Stimulated activated CD8-positive, alpha-beta memory T cell treated with anti-CD3 and anti-CD28 coated beads, Interleukin-12 subunit alpha, Interleukin-12 subunit beta, amount 100 ng/mL, for 4 hours (primary cell): ENCODE results near the gene GALNT8.
"Not testable (repeated sequence)": the region's sequence is repeated elsewhere in the genome, so short reads cannot be mapped to it uniquely, and the experiment has no call there.

Source experiments
- DNase-seq: peaks from one replicate; pipeline ENCODE4 v3.0.0-alpha.2; 2020; ENCODE audit warnings: low read depth

The GALNT8 gene

DNA sequence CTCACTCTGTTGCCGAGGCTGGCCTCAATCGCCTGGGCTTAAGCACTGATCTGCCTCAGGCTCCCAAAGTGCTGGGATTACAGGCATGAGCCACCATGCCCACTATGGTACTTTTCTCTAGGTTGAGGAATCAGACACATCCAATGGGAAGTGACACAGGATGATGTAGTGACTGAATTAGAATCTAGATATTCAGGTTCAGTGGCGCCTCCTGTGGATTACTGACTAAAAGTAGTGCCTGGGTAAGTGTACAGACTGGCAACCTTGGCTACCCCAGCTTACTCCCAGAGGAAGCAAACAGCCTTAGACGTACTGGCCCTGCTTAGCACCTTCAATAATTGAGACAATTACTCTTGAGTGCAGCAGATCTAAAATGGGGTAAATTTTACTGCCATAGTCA, 22.8 kb downstream of the GALNT8 start:
- DNase-seq = no peak

DNA sequence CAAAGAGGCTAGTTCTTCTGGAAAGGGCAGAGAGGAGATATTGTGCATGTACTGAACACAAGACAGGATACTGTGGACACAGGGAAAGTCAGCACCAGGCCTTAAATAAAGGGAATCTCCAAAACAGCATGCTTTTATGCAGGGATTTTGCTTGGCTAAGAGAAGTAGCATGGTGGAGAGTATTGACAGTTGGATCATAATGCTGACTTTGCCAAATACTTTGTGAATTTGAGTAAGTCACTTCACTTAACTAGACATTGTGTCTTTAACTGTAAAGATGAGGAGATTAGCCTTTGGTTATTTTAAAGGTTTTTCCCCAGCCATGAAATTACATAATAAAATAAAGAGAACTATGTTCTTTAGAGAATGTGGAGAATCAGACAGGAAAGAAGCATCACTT, 24.5 kb downstream of the GALNT8 start:
- no peak for DNase-seq

DNA sequence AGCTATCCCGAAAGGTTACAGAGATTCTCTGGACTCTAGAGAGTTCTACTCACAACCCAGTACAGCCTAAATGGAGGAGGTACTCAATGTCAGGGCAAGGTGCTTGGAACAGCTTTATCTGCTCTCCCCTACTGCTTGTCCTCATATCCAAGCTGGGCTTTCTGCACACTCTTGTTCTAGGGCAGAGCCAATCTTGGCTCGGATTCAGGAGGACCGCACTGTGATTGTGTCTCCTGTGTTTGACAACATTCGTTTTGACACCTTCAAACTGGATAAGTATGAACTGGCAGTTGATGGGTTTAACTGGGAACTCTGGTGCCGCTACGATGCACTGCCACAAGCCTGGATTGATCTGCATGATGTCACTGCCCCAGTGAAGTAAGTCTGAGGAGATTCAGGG, 25.0 kb downstream of the GALNT8 start:
- DNase-seq = no peak

DNA sequence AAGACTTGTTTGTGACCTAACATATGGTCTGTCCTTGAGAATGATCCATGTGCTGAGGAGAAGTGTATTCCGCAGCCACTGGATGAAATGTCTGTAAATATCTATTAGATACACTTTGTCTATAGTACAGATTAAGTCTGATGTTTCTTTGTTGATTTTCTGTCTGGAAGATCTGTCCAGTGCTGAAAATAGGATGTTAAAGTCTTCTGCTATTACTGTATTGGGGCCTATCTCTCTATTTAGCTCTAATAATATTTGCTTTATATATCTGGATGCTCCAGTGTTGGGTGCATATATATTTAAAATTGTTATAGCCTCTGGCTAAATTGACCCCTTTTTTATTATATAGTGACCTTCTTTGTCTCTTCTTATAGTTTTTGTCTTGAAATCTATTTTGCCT, 31.5 kb downstream of the GALNT8 start:
- not testable (repeated sequence) for DNase-seq

DNA sequence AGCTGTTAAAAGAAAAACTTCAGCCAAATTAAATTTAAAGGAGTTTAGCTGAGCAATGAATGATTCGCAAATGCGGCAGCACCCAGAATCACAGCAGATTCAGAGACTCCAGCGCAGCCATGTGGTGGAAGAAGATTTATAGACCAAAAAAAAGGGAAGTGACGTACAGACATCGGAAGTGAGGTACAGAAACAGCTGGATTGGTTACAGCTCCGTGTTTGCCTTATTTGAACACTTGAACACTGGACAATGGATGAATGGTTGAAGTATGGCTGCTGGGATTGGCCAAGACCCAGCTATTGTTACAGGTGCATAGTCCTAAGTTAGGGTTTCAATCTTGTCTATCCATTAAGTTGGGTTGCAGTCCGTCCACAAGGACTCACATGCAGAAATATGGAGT, 42.6 kb downstream of the GALNT8 start:
- DNase-seq = no peak

DNA sequence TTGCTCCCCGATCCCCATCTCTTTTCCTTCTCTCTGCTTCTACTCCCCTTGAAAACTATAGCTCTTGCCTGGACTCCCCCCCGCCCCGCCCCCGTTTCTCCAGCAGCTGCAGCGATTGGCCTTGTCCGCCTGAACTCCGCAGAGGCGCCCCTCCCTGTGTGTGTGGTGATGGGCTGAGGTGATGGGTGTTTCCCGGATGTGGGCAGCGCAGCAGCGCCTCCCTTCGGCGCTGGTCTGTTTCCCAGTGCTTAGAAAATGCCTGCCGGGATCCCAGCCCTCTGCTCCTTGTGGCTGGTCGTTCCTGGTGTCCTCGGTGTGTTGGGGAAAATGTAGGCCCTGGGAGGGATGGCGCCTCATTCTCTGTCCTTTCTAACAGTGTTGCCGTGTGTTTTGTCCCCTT, 43.3 kb downstream of the GALNT8 start:
- DNase-seq = no peak

DNA sequence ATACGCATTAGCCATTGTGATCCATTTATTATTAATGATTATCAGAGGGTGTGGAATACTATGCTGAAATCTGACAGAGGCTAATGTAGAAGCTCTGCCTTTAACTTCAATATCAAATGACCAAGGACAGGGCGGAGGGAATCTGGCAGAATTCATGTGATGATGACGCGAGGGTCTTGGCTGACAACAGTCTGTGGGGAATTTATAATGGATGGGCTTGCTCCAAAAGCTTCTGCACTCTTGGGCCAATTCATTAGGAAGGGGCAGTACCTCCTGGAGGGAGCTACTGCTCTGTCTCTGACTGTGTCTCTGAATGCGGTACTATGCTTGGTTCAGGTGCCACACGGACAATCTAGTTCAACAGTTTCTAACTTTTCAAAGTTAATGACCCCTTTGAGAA, 46.2 kb downstream of the GALNT8 start:
- DNase-seq = no peak

DNA sequence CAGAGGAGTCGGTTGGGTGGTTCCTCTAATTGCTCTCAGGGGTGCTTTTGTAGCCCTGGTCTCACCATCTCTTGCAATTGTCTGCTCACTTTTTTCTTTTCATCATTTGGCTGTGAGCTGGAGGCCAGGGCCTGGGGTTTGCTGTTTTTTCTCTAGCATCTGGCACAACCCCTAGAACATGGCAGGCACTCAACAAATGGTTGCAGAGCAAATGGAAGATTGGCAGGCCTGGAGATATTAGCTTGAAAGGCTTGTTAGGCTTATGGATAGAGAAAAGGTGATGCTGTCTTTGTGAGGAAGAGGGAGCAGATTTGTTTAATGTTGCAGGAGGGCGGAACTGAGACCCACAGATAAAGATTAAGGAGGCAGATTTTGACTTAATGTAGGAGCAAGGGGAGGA, 47.0 kb downstream of the GALNT8 start:
- no peak for DNase-seq

DNA sequence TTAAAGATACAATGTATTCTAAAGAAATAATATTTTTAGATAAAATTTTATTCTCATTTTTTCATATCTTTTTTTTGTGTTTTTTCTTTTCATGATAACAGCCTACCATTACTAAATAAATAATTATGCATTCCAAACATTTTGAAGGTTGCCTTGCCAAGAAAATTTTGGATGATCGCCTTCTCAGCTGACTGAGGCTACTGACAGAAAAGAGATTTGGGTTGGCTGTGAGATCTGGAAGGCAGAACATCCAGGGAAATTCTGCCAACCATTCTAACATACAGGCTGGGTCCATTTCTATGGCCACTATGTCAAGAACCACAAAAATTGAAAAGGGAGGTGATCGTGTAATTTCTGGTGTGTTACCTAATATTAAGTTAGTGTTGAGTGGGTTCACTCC, 48.1 kb downstream of the GALNT8 start:
- no peak for DNase-seq

DNA sequence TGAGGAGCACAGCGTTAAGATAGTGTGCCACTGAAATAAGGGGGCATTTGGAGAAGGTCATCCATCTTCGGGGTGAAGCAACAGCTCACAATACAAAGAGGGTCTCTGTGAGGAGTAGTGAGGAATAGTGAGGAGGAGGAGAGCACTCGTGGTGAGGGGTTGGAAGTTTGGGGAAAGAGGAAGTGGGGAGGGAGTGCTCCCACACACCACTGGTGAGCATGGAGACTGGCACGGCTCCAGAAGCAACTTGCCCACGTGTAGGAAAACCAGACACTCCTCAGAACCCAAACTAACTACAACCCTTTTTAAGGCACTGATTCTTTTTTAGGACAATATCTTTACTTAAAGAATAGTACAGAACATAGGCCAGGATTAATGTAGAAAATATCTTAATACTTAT, 48.9 kb downstream of the GALNT8 start:
- DNase-seq = no peak

DNA sequence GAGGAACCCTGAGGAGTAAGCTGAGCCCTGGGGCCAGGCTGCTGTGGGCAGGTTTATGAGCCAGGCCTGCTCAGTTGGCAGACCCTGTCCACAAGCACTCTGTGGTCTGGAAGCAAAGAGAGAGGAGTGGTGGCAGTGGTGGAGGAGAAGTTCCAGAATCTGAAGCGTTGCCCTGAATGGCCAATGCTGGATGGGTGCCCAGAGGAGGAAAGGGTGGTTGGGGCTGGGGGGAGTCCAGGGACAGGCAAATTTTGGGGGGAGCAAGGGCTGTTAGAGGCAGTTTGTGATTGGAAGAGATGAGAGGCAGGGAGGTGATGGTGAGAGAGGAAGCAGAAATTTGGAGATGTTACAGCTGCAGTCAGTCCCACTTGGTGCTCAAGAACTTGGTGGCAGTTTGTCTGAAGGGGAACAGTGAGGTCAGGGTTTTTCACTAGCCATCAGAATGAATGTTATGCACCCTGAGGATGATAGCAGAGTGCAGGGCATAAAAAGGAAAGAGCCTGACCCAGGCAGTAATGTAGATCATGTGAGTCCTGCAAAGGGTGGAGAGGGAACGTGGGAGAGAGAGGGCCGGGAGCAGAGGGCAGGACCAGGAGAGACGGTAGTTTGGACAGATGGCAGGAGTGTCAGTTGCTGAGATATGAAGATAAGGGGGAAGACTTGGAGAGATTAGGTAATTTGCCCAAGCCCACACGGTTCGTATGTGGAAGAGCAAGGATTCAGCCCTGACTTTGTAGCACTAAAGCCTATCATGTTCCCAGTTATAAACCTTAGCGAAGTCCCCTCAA, 51.2 kb downstream of the GALNT8 start:
- DNase-seq = no peak

DNA sequence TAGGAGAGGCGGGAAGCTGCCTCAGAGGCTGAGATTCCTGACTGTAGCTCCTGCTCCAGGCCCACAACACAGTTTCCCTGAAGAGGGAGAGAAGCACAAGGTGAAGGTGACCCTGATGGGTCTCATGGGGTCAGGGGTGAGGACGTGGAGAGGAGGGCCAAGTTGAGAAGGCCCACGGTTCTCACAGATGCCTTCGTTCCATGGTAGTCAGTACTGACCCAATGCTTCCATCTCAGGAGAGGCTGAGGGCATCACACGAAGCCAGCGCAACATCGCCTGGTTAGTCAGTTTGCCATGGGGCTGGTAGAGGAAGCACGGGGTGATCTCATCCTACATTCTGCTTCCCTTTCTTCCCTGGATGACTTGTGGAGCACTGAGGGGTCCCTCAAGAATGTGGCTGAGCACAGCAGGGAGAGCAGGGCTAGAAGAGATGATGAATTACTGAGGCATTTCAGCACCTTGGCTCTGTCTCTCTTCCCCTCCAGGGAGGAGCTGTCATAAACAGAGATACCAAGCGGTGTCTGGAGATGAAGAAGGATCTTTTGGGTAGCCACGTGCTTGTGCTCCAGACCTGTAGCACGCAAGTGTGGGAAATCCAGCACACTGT, 51.9 kb downstream of the GALNT8 start:
- no peak for DNase-seq

DNA sequence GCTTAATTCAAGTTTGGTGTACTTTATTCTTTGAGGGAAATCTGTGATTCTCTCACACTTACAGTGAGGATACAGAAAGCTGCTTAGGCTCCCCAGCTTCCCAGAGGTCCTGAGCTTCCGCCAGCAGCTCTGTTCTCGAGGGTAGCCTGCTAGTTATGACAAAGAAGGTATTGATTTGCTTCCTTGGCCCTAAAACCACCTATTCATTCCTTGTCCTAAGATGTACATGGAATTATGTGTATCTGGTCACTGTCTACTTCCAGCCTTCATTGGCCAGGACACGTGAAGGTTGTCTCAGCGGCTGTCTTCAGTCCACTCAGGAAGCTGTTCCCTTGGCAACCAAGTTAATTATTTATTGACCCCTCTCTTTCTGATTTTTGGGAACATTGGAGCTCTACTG, 55.7 kb downstream of the GALNT8 start:
- no peak for DNase-seq

DNA sequence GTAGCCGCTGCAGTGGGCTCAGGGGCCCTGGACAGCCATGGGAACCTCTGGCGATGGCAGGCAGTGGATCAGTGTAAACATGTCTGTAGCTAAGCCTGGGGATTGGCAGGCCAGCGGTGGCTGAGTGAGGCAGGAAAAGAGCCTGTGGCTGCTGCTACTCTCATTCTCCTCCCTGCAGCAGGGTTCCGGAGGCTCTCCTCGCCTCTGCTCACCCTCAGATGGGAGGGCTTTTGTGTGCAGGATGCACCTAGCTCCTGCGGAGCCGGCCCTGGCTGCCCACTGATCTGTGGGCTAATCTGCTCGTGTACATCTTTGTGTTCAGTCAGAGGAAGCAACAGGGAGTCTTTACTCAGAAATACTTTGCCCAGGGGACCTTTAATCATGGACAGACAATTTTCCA, 59.5 kb downstream of the GALNT8 start:
- DNase-seq = no peak

DNA sequence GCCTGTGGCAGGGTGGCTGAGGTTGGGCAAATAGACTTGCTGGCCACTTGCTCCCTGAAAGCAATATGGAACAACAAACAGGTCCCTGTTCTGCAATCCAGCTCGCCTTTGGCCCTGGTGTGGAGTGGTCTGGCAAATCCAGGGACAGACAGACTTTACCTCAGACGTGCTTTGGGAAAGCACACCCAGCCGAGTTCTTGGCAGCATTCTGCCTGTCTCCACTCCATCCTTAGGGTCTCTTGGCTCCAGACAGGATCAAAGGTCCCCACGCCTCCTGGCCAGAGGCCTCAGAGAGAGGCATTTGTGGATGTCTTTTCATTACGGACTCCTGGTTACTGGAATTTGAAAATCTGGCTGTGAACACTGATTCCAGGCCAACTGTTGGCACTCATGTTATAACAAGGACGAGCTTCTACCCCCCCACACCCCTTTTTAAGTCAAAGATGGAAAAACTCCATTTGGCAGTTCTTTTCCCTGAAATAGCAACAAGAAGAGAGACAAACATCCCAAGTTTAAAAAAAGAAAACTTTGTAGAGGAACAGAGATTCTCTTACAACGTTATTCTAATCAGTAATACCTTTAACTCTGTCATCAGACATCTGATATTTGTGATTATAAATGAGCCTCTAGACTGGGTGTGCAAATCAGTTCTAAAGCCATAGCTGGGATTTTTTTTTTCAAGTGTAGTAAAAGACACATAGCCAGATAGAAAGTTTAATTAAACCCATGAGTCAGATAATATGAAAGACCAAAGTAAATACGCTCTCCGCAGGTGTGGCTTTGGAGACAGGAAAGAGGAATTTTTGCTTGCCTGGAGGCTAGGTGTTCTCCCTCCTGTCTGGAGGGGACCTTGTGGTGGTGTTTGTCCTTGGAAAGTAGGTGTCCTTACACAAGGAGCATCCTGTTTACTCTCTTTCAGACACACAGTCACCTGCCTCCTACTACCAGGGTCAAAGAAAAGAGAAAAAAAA, 60.7 kb downstream of the GALNT8 start:
- no peak for DNase-seq

DNA sequence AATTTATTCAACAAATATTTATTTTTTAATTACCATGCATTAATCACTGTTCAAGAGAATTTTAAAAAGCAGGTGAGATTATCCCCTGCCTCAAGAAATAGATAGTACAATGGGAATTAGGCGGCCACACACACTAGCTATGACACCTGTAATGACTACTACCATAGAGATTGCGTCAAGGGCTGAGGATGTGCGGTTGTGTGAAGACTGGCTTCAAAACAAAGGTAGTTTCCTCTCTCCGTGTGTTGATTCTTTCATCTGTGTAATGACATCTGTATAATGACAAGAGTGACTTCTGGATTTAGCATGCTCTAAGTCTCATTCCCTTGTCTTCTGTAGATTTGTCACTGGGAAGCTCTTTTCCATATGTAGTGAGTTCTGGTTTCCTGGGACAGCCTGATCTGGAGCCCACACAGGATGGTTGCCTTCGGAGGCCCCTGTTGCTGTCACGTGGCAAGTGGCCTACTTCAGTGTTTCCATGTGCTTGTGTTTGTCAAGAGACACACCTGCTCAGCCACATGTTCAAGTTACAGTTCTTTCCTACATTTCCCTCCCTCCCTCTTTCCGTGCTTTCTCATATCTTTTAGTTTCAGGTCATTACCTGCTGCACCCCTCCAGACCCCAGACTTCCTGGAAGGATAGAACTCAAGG, 64.3 kb downstream of the GALNT8 start:
- no peak for DNase-seq

DNA sequence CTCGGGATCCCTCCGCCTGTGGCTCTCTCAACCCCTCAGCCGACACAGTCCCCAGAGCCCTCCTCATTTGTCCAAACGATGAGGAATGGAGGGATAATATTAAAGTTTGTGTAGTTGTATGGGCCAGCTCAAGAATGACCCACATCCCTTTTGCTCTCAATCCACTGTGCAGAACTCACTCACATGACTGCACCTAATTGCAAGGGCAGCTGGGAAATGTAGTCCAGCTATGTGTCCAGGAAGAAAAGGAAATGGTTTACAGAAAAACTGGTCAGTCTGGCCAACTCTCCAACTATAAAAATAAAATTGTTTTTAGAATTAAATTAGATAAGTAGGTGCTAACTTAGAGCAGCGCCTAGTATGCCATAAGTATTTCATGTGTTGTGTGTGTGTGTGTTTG, 66.6 kb downstream of the GALNT8 start:
- no peak for DNase-seq

DNA sequence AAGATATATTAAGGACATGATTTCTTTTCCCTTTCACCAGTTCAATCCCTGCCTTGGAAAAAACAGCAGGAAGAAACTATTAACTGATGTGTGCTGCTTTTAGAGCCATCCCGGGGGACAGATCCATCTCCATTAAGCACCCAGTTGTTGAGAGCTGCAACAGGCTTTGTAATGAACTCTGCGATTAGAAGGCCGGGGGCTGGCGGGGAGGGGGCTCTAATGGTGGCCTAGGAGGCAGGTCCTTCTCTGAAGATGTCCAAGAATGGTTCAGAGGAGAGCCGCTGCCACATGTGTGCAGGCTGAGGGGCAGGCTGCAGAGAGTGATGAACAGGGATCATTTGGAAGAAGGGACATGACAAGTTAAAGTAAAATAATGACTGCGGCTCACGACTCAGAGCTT, 67.8 kb downstream of the GALNT8 start:
- no peak for DNase-seq

DNA sequence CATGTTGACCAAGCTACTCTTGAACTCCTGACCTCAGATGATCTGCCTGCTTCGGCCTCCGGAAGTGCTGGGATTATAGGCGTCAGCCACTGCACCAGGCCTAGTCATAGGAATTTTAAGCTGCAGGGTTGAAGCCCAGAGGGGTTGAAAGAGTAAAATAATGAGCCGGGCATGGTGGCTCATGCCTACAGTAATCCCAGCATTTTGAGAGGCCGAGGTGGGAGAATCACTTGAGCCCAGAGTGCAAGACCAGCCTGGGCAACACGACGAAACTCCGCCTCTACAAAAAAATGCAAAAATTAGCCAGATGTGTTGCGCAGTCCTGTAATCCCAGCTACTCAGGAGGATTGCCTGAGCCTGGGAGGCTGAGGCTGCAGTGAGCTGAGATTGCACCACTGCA, 69.6 kb downstream of the GALNT8 start:
- DNase-seq = no peak

DNA sequence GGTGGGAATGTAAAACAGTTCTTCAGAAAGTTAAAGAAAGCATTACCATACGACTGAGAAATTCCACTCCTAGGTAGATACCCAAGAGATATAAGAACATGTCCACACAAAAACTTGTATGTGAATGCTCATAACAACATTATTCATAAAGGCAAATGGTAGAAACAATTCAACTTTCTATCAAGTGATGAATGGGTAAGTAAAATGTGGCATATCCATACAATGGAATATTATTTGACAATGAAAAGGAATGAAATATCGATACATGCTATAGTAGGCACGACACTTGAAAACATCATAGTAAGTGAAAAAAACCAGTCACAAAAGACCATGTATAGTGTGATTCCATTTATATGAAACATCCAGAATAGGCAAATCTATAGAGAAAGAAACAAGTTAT, 71.3 kb downstream of the GALNT8 start:
- DNase-seq = no peak

DNA sequence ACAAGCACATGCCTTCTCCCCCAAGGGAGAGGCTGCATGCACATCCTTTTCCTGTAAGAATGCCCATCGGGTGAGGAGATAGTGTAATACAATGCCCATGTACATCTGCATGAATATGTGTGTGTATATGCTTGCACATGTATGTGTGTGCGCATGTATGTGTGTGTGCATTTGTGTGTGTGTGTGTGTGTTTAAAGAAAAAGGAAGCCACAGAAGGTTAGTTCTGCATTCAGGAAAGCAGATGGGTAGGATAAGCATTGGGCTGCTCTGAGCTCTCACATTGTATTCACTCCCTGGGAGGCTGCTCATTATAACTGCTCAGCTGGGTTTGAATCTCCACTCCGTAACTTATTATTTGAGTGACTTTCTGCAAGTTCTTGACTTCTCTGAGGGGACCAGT, 74.3 kb downstream of the GALNT8 start:
- DNase-seq = no peak

DNA sequence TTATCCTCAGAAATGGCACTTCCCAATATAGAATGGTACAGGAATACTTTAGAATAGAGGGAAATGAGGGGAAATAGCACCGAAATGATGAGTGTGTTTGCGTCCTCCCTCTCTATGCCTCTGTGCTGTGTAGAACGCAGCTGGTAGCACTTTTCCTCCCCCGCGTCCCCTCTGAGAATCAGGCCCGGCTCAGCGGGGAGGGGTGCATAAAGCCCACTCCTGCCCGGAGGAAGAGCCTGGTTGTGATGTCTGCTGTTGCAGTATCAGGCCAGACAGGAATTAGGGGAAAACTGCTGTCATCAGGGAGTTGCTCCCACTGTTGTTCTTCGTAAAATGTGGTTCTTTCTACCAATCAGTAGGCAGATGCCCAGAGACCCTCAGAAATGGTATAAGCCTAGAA, 76.0 kb downstream of the GALNT8 start:
- no peak for DNase-seq
